Right lobe of liver (tissue), 6 donors: ENCODE data around the gene VEGFA. TPM values are rescaled to one million over a fixed set of nuclear protein-coding genes. Genes with fewer than 3 reads are reported as not detected.

Experiments used
- ATAC-seq, 4 donors: fragments of 200-7000 bp; cut with Tn5 transposase; one replicate each; pipeline ENCODE4 v1.9.1; 2020; ENCODE audit warnings: mild to moderate bottlenecking in 4 of 4, moderate library complexity in 4 of 4
- DNase-seq, 3 donors: peaks; one replicate each; pipeline ENCODE4 v3.0.0-alpha.2; 2020
- H3K27ac ChIP-seq, 3 donors: fragments of 200-600 bp; one replicate each; pipeline ENCODE4 v1.8.0; 2022
- H3K27me3 ChIP-seq, 2 donors: fragments of 200-600 bp; one replicate each; pipeline ENCODE4 v1.8.0; 2022
- H3K36me3 ChIP-seq, 4 donors: fragments of 200-600 bp; sonication (generic) in 1 of 4; one replicate each; pipeline versions ENCODE4 v1.5.1 to v1.8.0; 2017 to 2022; ENCODE audit warnings: control low read depth in 1 of 4
- H3K4me1 ChIP-seq, 4 donors: fragments of 200-600 bp; sonication (generic) in 1 of 4; one replicate each; pipeline versions ENCODE4 v1.5.1 to v1.8.0; 2017 to 2022; ENCODE audit warnings: control low read depth in 1 of 4
- H3K4me3 ChIP-seq, 3 donors: fragments of 200-600 bp; one replicate each; pipeline ENCODE4 v1.8.0; 2022
- H3K9me3 ChIP-seq, 4 donors: fragments of 200-600 bp; sonication (generic) in 1 of 4; one replicate each; pipeline versions ENCODE4 v1.5.1 to v1.8.0; 2017 to 2022; ENCODE audit warnings: control low read depth in 1 of 4
- CTCF ChIP-seq, 4 donors: fragments of 200-600 bp in 3 of 4; fragments of 450-650 bp in 1 of 4; IDR thresholded peaks; one replicate each; pipeline versions ENCODE4 v1.5.1 to v1.8.0; 2016 to 2022; ENCODE audit warnings: antibody characterized with exemption in 4 of 4, mild to moderate bottlenecking in 2 of 4
- POLR2A ChIP-seq: fragments of 450-650 bp; IDR thresholded peaks from one replicate; pipeline ENCODE4 v1.6.1; 2017; ENCODE audit warnings: antibody characterized with exemption, mild to moderate bottlenecking
- WGBS: methylation state at CpG from one replicate; pipeline ENCODE4 v1.1.6; 2018; ENCODE audit warnings: low coverage, low lambda C conversion rate; ENCODE audit not compliant: insufficient coverage; ENCODE audit errors: missing lambda C conversion rate; 5-methylcytosine and 5-hydroxymethylcytosine counted together
- intact Hi-C, 2 donors: fragments of 100-400 bp; cut with DNase I; formaldehyde crosslinking; loops; one replicate each; pipeline versions ENCODE4 v1.11.2 to v1.14.1; 2022
- total RNA-seq, 6 experiments: library from RNA; depleted of rRNA in 2 of 6; stranded (reverse); fragments of >200 nt in 2 of 6; fragmentation: NEBNext Ultra II Directional in 3 of 6; extraction: Animal tissue kit (Norgen Biotek cat#: 25700) in 3 of 6; gene quantifications; one replicate each; pipeline versions ENCODE4 v1.1.0 to v1.2.4, GENCODE V29; 2016 to 2023
- donor health status: DM: no; HTN: yes; CAD: no.
- donor health status: DM: no; HTN: no; CAD: no.
- donor health status: DM: no; HTN: no; CAD: no.
- donor health status: DM: no; HTN: yes; CAD: no.
- donor health status: DM: no; HTN: yes; CAD: no.

Gene VEGFA
- total RNA-seq, 6 experiments from 2014 or later = 91.3 to 571 (median 132) TPM

- Histone ChIP-seq H3K27ac (no peak overlapping the region), H3K4me1 (no peaks in the 10 kb centered on the region), H3K4me3 (no peak overlapping the region), H3K9me3 (no peaks in the 10 kb centered on the region), H3K27me3 (no peaks in the 10 kb centered on the region), H3K36me3 (no peaks in the 10 kb centered on the region)
- 76% methylated on average over 2 of the region's 2 CpGs for WGBS
- peak in 1 of 3 donors; percentile 13 for DNase-seq
- intact Hi-C loops = no loop called here
- ATAC-seq = no peak
- no peak for TF ChIP-seq CTCF (IDR thresholded peaks at IDR 0.05)
- TF ChIP-seq POLR2A = no peak
Observed at GRCh38 chr6:43728586-43728985, 41.4 kb upstream of the VEGFA start.

GRCh38 chr6:43729537-43729936, 40.5 kb upstream of the VEGFA start:
- H3K9me3 ChIP-seq = no peaks in the 10 kb centered on the region
- 78% methylated on average over 6 of the region's 6 CpGs for WGBS
- no peak for DNase-seq
- no peaks in the 10 kb centered on the region for H3K36me3 ChIP-seq
- intact Hi-C loops = no loop called here
- H3K27me3 ChIP-seq = no peaks in the 10 kb centered on the region
- no peak for ATAC-seq
- TF ChIP-seq POLR2A = no peak
- no peak for TF ChIP-seq CTCF (IDR thresholded peaks at IDR 0.05)
- no peak overlapping the region for H3K27ac ChIP-seq
- H3K4me1 ChIP-seq = no peaks in the 10 kb centered on the region
- H3K4me3 ChIP-seq = no peak overlapping the region

DNA sequence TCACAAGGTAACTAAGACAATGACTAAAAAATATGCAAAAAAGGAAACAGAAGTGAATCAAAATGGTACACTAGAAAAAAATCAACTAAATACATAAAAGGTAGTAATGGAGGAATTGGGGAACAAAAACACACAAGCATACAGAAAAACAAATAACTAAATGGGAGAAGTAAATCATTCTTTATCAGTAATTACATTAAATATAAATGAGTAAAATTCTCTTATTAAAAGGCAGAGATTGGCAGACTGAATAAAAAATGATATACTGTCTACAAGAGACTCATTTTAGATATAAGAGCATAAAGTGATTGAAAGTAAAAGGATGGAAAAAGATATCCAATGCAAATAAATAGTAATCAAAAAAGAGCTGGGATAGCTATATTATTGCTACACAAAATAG, 39.4 kb upstream of the VEGFA start:
- Histone ChIP-seq H3K4me1 (no peaks in the 10 kb centered on the region), H3K4me3 (no peak overlapping the region), H3K27ac (no peak overlapping the region), H3K27me3 (no peaks in the 10 kb centered on the region), H3K9me3 (no peaks in the 10 kb centered on the region), H3K36me3 (no peaks in the 10 kb centered on the region)
- no peak for DNase-seq
- intact Hi-C loops = no loop called here
- no peak for ATAC-seq
- TF ChIP-seq POLR2A = no peak
- no peak for TF ChIP-seq CTCF (IDR thresholded peaks at IDR 0.05)

- WGBS = 43% methylated on average over 9 of the region's 10 CpGs
- no peaks in the 10 kb centered on the region for H3K27me3 ChIP-seq
- intact Hi-C loops = no loop called here
- H3K4me3 ChIP-seq = no peak overlapping the region
- no peaks in the 10 kb centered on the region for H3K36me3 ChIP-seq
- ATAC-seq (no peak), DNase-seq (peak in 1 of 3 donors; percentile 33)
- TF ChIP-seq POLR2A (no peak), CTCF (IDR thresholded peaks at IDR 0.05) (no peak)
- H3K27ac ChIP-seq = no peak overlapping the region
- H3K9me3 ChIP-seq = no peaks in the 10 kb centered on the region
- H3K4me1 ChIP-seq = no peaks in the 10 kb centered on the region
Observed at GRCh38 chr6:43733471-43734293, 36.3 kb upstream of the VEGFA start.
